GM12891 (cell line): Measurements from ENCODE around the gene TMEM41B. TPM values are rescaled to one million over a fixed set of nuclear protein-coding genes. Genes with fewer than 3 reads are reported as not detected.
"Not testable (repeated sequence)": the region's sequence is repeated elsewhere in the genome, so short reads cannot be mapped to it uniquely, and the experiment has no call there.

Experiments used
- DNase-seq: peaks from one replicate; pipeline ENCODE4 v3.0.0; 2011; ENCODE audit warnings: low spot score; ENCODE audit not compliant: insufficient read length
- FAIRE-seq: peaks from 2 replicates; lab custom pipeline; 2011; peaks lifted over from hg19 to GRCh38; lab: Jason Lieb, UNC
- PAX5 ChIP-seq: IDR thresholded peaks from 2 replicates; pipeline ENCODE4 v1.6.1; 2011; ENCODE audit warnings: low read length, moderate library complexity, mild to moderate bottlenecking; ENCODE audit not compliant: insufficient read depth, severe bottlenecking
- POLR2A ChIP-seq: IDR thresholded peaks from 2 replicates; pipeline ENCODE4 v1.6.1; 2011; ENCODE audit warnings: low read depth, low read length, control low read depth
- POLR2AphosphoS5 ChIP-seq: IDR thresholded peaks from 2 replicates; pipeline ENCODE4 v1.6.1; 2011; ENCODE audit warnings: low read depth, low read length, control low read depth
- POU2F2 ChIP-seq: IDR thresholded peaks from 2 replicates; pipeline ENCODE4 v1.6.1; 2011; ENCODE audit warnings: low read depth, mild to moderate bottlenecking, control low read depth, low read length, moderate library complexity
- SPI1 ChIP-seq: IDR thresholded peaks from 2 replicates; pipeline ENCODE4 v1.6.1; 2011; ENCODE audit warnings: low read depth, low read length, control low read depth
- TAF1 ChIP-seq: IDR thresholded peaks from 2 replicates; pipeline ENCODE4 v1.6.1; 2011; ENCODE audit warnings: low read depth, low read length, control low read depth
- polyA plus RNA-seq: library from polyadenylated mRNA; unstranded; fragments of >200 nt; gene quantifications from one replicate; pipeline ENCODE4 v1.2.1, GENCODE V29; 2012; ENCODE audit warnings: low read depth, missing spikeins, inconsistent platforms; ENCODE audit not compliant: missing spikeins

TMEM41B gene, protein sequence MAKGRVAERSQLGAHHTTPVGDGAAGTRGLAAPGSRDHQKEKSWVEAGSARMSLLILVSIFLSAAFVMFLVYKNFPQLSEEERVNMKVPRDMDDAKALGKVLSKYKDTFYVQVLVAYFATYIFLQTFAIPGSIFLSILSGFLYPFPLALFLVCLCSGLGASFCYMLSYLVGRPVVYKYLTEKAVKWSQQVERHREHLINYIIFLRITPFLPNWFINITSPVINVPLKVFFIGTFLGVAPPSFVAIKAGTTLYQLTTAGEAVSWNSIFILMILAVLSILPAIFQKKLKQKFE
- polyA plus RNA-seq = 8.0 TPM

DNA sequence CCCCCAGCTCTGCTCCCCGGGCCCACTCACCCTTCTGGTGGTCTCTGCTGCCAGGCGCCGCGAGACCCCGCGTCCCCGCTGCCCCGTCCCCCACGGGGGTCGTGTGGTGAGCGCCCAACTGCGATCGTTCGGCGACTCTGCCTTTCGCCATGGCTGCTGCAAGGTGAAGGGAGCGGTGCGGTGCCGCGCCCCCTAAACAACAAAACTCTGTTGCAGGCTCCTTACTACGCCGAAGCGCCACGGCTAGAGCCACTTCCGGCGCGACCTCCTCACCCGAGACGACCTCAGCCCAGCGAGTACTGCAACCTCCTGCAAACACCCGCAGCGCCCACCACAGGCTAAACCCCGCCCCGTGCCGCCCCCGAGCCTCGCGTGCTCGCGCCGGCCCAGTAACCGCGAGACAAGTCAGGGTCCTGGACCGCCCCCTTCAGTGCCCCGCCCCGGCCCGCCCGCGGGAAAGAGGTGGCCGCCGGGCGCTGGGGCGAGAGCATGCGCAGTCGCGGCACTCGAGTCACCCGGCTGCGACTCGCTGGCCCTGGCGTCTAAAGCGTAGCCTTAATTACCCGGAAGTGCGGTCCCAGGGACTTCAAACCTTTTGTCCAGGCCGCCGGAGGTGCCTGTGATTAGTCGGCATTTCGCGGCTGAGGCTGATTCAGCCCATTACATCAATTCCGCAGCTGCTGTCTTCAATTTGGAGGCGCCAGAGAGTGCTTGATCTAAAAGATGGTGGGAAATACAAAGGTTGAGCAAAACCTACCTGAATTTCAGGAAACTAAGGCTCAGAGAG, at the start of gene TMEM41B:
TMEM41B (minus strand) TSS at position 303 of the 787 bp plus-strand sequence; CDS start at position 151, 152 bp downstream.
- TF ChIP-seq POU2F2 (peak; percentile 53; the same call in 1 of the 2 replicates), PAX5 (peak; percentile 76), POLR2A (peak; percentile 93), SPI1 (peak; percentile 50), TAF1 (peak; percentile 92; the same call in 1 of the 2 replicates), POLR2AphosphoS5 (peak; percentile 86)
- FAIRE-seq = peak; percentile 90

DNA sequence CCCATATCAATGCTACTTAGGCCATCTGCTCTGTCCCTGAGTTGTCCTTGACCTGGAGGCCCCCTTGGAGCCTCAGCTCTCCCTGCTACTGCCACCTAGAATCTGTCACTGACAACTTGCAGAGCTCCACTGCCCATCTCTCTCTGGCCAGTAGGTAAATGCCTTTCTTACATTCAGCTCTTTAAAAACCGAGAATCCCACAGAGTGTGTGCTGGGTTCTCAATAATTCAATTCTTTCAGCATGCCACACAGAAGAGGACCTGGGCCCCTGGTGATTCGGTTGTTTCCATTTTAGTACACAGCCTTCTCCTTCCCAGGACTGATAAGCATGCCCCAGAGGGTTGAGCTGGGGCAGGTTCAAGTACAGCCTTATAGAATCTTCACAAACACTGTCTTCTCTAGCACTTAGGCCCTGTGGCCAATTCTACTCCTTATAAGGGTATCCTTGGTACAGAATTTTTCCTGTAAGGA, 48.0 kb upstream of the TMEM41B start:
- DNase-seq (no peak), FAIRE-seq (no peak)
- TF ChIP-seq TAF1 = no peak
- TF ChIP-seq POLR2A = no peak
- no peak for TF ChIP-seq POU2F2
- TF ChIP-seq PAX5 = no peak
- TF ChIP-seq SPI1 = no peak
- TF ChIP-seq POLR2AphosphoS5 = no peak

More for the DNA sequence above, at the start of gene TMEM41B:
- peak; percentile 96 for DNase-seq

DNA sequence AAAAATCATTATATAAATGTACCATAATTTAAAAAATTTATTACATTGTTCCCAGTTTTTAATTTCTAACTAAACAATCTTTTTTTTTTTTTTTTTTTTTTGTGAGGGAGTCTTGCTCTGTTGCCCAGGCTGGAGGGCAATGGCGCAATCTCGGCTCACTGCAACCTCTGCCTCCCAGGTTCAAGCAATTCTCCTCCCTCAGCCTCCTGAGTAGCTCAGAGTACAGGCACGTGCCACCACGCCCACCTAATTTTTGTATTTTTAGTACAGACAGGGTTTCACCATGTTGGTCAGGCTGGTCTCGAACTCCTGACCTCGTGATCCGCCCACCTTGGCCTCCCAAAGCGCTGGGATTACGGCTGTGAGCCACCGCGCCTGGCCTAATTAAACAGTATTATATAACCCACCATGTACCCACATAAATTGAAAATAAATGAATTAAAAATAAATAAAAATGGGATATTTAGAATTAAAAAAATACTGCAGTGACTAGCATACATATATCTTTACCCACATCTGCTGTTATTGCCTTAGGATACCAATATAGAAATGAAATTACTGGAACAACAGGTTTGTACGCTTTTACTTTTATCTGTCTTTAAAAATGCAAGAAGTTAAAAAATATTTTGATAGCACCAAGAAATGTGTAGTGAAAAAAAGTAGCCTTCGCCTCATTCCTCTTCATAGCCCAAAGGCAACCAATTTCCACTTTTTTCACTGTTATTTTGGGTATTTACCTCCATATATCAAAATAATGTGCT, 46.6 kb upstream of the TMEM41B start:
- DNase-seq, FAIRE-seq: not testable (repeated sequence)

DNA sequence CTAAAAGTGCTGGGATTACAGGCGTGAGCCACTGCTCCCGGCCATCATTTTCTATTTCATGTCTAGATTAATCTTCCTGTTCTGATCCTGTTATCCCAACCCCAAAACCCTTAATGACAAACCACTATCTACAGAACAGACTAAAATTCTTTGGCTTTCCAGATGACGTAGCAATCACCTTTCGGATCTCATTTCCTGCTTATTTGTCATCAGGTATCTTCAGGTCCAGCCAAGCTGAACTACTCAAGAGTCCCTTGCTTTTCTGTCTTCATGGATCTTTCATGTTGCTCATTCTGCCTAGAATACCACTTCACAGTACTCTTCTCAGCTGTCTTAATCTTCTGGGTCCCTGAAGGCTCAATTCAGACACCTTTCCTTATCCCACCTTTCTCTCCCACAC, 42.6 kb upstream of the TMEM41B start:
- DNase-seq (no peak), FAIRE-seq (no peak)
- TF ChIP-seq TAF1 (no peak), POLR2A (no peak), SPI1 (no peak), PAX5 (no peak), POU2F2 (no peak), POLR2AphosphoS5 (no peak)

DNA sequence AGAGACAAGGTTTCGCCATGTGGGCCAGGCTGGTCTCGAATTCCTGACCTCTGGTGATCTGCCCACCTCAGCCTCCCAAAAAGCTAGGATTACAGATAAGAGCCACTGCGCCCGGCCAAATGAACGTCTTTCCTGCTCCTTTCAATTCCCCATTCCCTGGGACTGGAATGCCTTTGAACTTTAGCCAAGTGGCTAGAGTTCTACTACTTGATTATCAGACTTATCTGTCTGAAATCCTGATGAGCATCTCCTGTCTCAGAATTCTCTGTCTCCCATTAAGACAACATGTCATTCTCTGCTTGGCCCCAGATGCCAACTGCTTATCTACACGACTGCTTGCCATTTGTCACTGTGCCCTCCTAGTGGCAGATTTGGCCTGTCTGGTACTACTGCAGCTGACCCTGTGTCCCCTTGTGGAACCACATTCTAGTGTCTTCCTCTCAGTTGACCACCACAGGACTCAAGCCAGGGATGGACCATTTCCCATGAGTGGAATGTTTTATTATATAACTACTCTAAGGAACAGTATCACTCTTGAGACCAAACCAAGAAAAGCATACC, 37.0 kb upstream of the TMEM41B start:
- TF ChIP-seq SPI1 = no peak
- no peak for TF ChIP-seq POLR2AphosphoS5
- TF ChIP-seq TAF1 = no peak
- TF ChIP-seq POU2F2 = no peak
- FAIRE-seq (no peak), DNase-seq (no peak)

DNA sequence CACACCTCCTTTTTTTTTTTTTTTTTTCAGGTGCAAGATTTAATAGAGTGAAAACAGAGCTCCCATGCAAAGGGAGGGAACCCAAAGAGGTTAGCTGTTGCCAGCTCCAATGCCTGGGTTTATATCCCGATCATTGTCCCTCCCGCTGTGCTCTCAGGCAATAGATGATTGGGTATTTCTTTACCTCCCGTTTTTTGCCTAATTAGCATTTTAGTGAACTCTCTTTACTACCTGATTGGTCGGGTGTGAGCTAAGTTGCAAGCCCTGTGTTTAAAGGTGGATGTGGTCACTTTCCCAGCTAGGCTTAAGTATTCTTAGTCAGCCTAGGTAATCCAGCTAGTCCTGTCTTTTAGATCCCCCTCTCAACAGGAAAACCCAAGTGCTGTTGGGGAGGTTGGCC, 33.4 kb upstream of the TMEM41B start:
- FAIRE-seq, DNase-seq: not testable (repeated sequence)

DNA sequence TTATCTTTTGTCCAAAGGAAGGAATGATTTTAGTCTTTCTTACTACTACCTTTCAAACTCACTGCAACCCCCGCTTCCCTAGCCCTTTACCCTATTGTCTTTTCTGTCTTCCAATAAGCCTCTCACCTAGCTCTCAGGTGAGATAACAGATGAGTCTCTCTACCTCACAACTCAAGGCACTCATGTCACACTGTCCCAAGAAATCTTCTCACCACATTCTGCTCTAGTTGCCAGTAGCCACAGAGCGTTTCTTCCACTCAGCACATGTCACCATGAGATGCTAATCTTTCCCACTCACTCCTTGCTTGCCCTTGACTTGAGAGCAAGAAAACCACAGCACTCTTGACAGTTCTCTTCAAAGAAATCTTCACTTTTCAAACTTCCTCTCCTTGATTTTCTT, 32.7 kb upstream of the TMEM41B start:
- TF ChIP-seq PAX5 (no peak), POU2F2 (no peak), POLR2A (no peak), TAF1 (no peak), POLR2AphosphoS5 (no peak), SPI1 (no peak)
- FAIRE-seq (no peak), DNase-seq (no peak)

DNA sequence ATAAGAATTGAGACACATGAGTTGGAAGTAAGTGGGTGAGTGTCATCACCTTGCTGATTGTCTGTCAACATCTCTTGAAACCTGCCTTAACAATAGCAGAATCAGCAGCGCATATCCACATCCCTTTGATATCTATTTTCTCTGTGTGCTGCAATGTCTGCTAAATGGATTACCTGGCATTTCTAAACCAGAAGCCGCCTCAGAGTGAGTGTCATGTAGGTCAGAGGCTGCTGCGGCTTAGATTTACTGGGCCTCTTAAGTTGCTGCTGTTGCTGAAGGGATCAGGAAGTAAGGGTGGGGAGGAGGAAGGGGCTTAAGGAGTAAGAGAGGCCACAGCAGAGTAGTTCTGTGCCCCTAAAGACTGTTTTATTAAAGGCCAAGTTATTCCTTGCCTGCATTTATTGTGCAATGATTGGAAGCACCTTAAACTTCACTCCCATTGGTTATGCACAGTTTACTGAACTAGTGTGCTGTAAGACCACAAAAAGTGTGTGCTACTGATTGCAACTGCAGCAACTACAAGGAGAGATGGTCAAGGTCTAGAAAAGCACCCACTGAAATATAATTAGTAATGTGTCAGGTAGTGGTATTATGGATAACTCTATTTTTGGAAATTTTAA, 29.8 kb upstream of the TMEM41B start:
- FAIRE-seq = peak; percentile 16
- no peak for DNase-seq
- TF ChIP-seq TAF1 = no peak

DNA sequence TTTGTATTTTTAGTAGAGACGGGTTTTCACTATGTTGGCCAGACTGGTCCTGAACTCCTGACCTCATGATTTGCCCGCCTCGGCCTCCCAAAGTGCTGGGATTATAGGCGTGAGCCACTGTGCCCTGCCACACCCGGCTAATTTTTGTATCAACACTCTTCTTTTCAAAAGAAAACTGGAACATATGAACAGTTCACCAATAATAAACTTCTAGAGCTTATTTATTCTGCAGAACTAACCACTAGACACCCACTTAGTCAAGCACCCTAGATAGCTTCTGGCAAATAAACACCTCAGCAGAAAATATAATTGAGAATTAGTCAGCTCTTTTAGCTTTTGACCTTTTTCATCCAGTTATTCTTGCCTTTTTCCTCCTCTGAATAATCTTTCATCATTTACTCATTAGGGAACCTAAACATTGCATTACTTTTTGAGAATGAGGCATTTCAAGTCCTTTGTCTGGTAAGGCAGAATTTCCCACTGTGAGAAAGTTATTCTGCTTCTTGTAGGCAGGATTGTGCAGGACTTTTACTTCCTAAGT, 27.3 kb upstream of the TMEM41B start:
- TF ChIP-seq TAF1 (no peak), SPI1 (no peak), POU2F2 (no peak), POLR2AphosphoS5 (no peak), POLR2A (no peak), PAX5 (no peak)
- FAIRE-seq = no peak

More for the DNA sequence above, 27.3 kb upstream of the TMEM41B start:
- DNase-seq = no peak
